Lower lobe of right lung (tissue), 2 donors: ENCODE measurements around the gene TMBIM4. TPM values are rescaled to one million over a fixed set of nuclear protein-coding genes. Genes with fewer than 3 reads are reported as not detected.
"Not testable (repeated sequence)": the region's sequence is repeated elsewhere in the genome, so short reads cannot be mapped to it uniquely, and the experiment has no call there.

Source experiments
- ATAC-seq, 2 donors: fragments of 200-7000 bp; cut with Tn5 transposase; one replicate each; pipeline ENCODE4 v1.9.1; 2020 to 2022; ENCODE audit warnings: mild to moderate bottlenecking in 2 of 2, moderate library complexity in 2 of 2
- DNase-seq: peaks from one replicate; pipeline ENCODE4 v3.0.0-alpha.2; 2020
- H3K27ac ChIP-seq: fragments of 200-600 bp; one replicate; pipeline ENCODE4 v1.8.0; 2022
- H3K27me3 ChIP-seq: fragments of 200-600 bp; one replicate; pipeline ENCODE4 v1.8.0; 2022; ENCODE audit warnings: low read depth
- H3K36me3 ChIP-seq: fragments of 200-600 bp; one replicate; pipeline ENCODE4 v1.8.0; 2022; ENCODE audit warnings: mild to moderate bottlenecking
- H3K4me1 ChIP-seq: fragments of 200-600 bp; one replicate; pipeline ENCODE4 v1.8.0; 2022
- H3K4me3 ChIP-seq: fragments of 200-600 bp; one replicate; pipeline ENCODE4 v1.8.0; 2022; ENCODE audit warnings: mild to moderate bottlenecking
- H3K9me3 ChIP-seq: fragments of 200-600 bp; one replicate; pipeline ENCODE4 v1.8.0; 2022
- intact Hi-C: fragments of 100-400 bp; cut with DNase I; formaldehyde crosslinking; loops from one replicate; pipeline ENCODE4 v1.11.0; 2022
- total RNA-seq: library from RNA; stranded (reverse); fragmentation: NEBNext Ultra II Directional; extraction: Animal tissue kit (Norgen Biotek cat#: 25700); gene quantifications from one replicate; pipeline ENCODE4 v1.2.1, GENCODE V29; 2021
- TF ChIP-seq, protein P1 (sequence below): fragments of 200-600 bp; IDR thresholded peaks from one replicate; pipeline ENCODE4 v1.8.0; 2022; ENCODE audit warnings: antibody characterized with exemption, mild to moderate bottlenecking
- donor health status: DM: no; HTN: yes; CAD: no; lungs with severe emphysema.

Gene TMBIM4
- total RNA-seq, 1 donor from 2014 or later = 174 TPM

DNA sequence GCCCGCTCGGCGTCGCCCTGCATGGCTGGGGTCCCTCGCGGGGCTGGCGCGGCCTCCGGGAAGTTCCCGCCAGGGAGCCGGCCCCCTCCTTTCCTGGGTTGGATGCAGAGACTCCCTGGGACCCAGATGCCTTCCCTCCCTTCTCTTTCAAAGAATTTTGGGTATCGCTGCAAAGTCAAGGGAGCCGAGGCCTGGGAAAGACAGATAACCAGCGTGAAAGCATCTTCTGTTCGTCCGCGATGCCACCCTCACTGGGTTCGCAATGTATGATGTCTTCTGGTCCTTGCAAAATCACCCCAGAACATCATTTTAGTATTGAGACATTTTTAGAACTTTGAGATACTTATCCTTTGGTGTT, 19.7 kb upstream of the TMBIM4 start:
- ATAC-seq = no peak

DNA sequence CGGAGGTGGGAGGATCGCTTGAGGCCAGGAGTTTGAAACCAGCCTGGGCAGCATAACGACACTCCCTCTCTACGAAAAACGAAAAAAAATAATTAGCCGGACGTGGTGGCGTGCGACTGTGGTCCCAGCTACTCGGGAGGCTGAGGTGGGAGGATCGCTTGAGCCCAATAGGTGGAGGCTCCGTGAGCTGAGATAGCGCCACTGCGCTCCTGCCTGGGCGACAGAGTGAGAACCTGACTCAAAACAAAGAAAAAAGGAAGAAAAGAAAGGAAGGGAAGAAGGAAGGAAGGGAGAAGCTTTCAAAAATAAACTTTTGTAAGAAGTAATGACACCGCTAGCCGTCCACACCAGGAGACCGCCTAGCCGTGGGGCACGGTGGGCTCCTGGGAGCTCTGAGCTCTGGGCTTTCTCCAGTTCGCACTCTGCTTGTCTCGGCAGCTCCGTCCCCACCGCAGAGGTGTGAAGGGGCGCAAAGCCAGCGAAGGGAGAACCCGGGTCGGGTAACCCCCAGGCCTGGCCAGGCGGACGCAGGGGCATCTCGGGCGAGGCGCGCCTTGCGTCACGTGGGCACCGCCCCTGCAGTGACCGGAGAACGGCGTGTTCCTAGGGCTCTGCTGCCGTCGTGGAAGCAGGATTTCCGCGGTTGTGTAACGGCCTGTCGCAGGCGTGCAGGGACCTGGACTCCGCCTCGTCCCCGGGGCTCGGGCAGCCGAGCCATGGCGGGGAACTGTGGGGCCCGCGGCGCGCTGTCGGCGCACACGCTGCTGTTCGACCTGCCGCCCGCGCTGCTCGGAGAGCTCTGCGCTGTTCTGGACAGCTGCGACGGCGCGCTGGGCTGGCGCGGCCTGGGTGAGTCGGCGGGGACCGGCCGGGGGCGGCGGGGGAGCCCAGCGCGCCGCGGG, 19.0 kb upstream of the TMBIM4 start, which contains the start of gene IRAK3:
Gene IRAK3, plus strand, starts transcription at position 631 of the 902 bp plus-strand sequence. Its CDS starts 86 bp downstream, at position 717.
- Histone ChIP-seq H3K27me3 (no peaks in the 10 kb centered on the region), H3K27ac (peak within 1 kb of the TSS; percentile 95), H3K9me3 (no peaks in the 10 kb centered on the region), H3K4me1 (peaks cover 29% of the 10 kb centered on the region), H3K36me3 (no peaks in the 10 kb centered on the region), H3K4me3 (peak within 1 kb of the TSS; percentile 62)
- intact Hi-C loops = no loop called here
- TF ChIP-seq, protein P1, sequence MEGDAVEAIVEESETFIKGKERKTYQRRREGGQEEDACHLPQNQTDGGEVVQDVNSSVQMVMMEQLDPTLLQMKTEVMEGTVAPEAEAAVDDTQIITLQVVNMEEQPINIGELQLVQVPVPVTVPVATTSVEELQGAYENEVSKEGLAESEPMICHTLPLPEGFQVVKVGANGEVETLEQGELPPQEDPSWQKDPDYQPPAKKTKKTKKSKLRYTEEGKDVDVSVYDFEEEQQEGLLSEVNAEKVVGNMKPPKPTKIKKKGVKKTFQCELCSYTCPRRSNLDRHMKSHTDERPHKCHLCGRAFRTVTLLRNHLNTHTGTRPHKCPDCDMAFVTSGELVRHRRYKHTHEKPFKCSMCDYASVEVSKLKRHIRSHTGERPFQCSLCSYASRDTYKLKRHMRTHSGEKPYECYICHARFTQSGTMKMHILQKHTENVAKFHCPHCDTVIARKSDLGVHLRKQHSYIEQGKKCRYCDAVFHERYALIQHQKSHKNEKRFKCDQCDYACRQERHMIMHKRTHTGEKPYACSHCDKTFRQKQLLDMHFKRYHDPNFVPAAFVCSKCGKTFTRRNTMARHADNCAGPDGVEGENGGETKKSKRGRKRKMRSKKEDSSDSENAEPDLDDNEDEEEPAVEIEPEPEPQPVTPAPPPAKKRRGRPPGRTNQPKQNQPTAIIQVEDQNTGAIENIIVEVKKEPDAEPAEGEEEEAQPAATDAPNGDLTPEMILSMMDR = no peak
- ATAC-seq (peak; percentile 96), DNase-seq (peak; percentile 96)

More for the DNA sequence above, 19.7 kb upstream of the TMBIM4 start:
- TF ChIP-seq, protein P1 = no peak
- Histone ChIP-seq H3K4me3 (peak overlapping the region; percentile 62), H3K27ac (peak overlapping the region; percentile 95), H3K9me3 (no peaks in the 10 kb centered on the region), H3K27me3 (no peaks in the 10 kb centered on the region), H3K4me1 (peaks cover 31% of the 10 kb centered on the region), H3K36me3 (peaks cover 6% of the 10 kb centered on the region)
- intact Hi-C loops = no loop called here
- DNase-seq = no peak

DNA sequence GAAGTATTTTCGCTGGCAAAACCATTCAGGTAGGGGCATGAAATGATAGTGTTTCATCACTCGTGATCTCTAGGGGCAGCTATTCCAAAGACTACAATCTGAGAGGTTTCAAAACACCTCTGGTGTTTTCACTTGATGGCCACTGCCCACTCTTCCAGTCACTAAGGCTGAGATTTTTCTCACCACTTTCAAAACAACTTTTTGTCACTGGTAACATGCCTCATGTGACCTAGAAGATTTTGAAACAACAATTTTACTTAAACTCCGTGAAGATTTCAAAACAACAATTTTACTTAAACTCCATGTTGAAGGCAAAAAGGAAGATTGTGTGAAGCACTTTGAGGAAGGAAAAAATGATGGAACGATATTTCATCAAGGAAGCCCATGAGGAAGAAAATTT, 18.0 kb upstream of the TMBIM4 start:
- Histone ChIP-seq H3K4me1 (peaks cover 20% of the 10 kb centered on the region), H3K27me3 (no peaks in the 10 kb centered on the region), H3K9me3 (no peaks in the 10 kb centered on the region), H3K36me3 (no peaks in the 10 kb centered on the region), H3K27ac (peak overlapping the region; percentile 95), H3K4me3 (no peak overlapping the region)
- ATAC-seq = no peak
- TF ChIP-seq, protein P1 = no peak
- no peak for DNase-seq
- intact Hi-C loops = no loop called here

DNA sequence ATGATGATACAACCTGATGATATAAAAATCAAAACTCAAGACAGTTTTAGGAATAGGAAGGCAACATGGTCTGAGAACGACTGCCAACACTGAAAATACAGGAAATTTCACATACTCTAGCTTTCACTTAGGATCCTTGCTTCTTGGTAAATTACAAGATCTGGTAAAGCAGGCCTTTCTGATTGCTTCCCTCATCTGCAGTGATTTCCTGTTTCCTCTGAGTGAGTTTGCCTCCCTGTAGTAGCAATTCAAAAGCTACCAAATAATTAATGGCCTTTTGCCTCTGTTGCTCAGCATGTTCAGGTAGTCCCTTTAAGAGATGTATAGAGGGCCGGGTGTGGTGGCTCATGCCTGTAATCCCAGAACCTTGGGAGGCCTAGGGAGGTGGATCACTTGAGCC, 17.2 kb upstream of the TMBIM4 start:
- DNase-seq = no peak
- no peak for ATAC-seq
- H3K27ac ChIP-seq = peak overlapping the region; percentile 95
- TF ChIP-seq, protein P1 = no peak
- H3K4me3 ChIP-seq = no peak overlapping the region
- intact Hi-C loops = no loop called here
- no peaks in the 10 kb centered on the region for H3K36me3 ChIP-seq
- no peaks in the 10 kb centered on the region for H3K27me3 ChIP-seq
- no peaks in the 10 kb centered on the region for H3K9me3 ChIP-seq
- peaks cover 20% of the 10 kb centered on the region for H3K4me1 ChIP-seq

DNA sequence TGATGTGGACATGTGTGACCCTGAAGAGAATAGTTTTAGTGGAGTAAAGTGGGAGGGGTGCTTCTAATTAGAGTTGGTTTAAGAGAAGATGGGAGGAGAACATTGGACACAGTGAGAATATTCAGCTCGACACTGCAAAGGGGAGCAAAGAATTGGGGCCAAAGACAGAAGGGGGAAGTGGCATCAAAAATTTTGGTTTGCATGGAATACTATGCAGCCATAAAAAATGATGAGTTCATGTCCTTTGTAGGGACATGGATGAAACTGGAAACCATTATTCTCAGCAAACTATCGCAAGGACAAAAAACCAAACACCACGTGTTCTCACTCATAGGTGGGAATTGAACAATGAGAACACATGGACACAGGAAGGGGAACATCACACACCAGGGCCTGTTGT, 15.0 kb upstream of the TMBIM4 start:
- H3K27ac ChIP-seq, DNase-seq, H3K36me3 ChIP-seq, H3K4me1 ChIP-seq, H3K27me3 ChIP-seq, H3K4me3 ChIP-seq, intact Hi-C loops, H3K9me3 ChIP-seq, ATAC-seq: not testable (repeated sequence)

DNA sequence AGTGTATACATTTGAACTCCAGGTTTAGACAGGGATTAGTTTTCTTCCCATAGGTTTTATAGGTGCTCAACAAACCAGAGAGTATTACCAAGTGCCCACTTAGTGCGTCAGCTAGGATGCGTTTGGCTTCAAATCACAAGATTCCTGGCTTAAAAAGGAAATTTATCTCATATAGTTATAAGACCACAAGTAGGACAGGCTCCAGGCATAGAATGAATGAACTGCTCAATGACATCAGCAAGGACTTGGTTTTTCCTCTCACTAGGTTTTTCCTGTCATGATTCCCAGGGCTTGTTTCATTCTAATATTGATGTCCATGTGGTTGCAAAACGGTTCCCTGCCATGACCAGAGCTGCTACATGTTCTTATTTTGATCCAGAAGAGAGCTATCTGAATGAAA, 13.2 kb upstream of the TMBIM4 start:
- Histone ChIP-seq H3K4me3 (no peak overlapping the region), H3K9me3 (no peaks in the 10 kb centered on the region), H3K27ac (no peak overlapping the region), H3K36me3 (no peaks in the 10 kb centered on the region), H3K27me3 (no peaks in the 10 kb centered on the region), H3K4me1 (peaks cover 4% of the 10 kb centered on the region)
- ATAC-seq = no peak
- TF ChIP-seq, protein P1 = no peak
- no peak for DNase-seq
- intact Hi-C loops = no loop called here
